ENCODE data around the gene CBARP.

- TF ChIP-seq CTCF (IDR thresholded peaks at IDR 0.05) (no peak), EZH2phosphoT487 (IDR thresholded peaks at IDR 0.05) (no peak)
Observed at GRCh38 chr19:1199531-1199930, 38.3 kb downstream of the CBARP start.
